H54 (cell line): ENCODE measurements around the gene BCAS3.

Source experiments
- DNase-seq: peaks from one replicate; pipeline ENCODE4 v3.0.0; 2011; ENCODE audit warnings: low spot score, mixed read lengths; ENCODE audit not compliant: insufficient read length
- FAIRE-seq: peaks from 3 replicates; lab custom pipeline; 2011; peaks lifted over from hg19 to GRCh38; lab: Jason Lieb, UNC
- POLR2A ChIP-seq: IDR thresholded peaks from 2 replicates; pipeline ENCODE4 v1.6.1; 2011; ENCODE audit warnings: low read depth, mild to moderate bottlenecking, low read length

Gene BCAS3

GRCh38 chr17:61126473-61127249 lies 449.0 kb downstream of the BCAS3 start:
- FAIRE-seq (no peak), DNase-seq (no peak)
- TF ChIP-seq POLR2A: no peak

- DNase-seq: no peak
- no peak for TF ChIP-seq POLR2A
- peak; percentile 6 for FAIRE-seq
Measured at GRCh38 chr17:61127960-61128359, 450.3 kb downstream of the BCAS3 start.

- DNase-seq (no peak), FAIRE-seq (no peak)
- TF ChIP-seq POLR2A: no peak
Measured at GRCh38 chr17:61128661-61129115, 451.0 kb downstream of the BCAS3 start.

- no peak for DNase-seq
- no peak for TF ChIP-seq POLR2A
- FAIRE-seq: peak; percentile 55
Measured at GRCh38 chr17:61129267-61130254, 451.9 kb downstream of the BCAS3 start.

- DNase-seq: no peak
- FAIRE-seq: no peak
- no peak for TF ChIP-seq POLR2A
Measured at GRCh38 chr17:61130330-61130729, 452.7 kb downstream of the BCAS3 start.

GRCh38 chr17:61131585-61131984 lies 453.9 kb downstream of the BCAS3 start:
- DNase-seq (no peak), FAIRE-seq (no peak)
- TF ChIP-seq POLR2A: no peak

GRCh38 chr17:61132524-61132923 lies 454.9 kb downstream of the BCAS3 start:
- TF ChIP-seq POLR2A: no peak
- FAIRE-seq: no peak

GRCh38 chr17:61133853-61134252 lies 456.2 kb downstream of the BCAS3 start:
- no peak for TF ChIP-seq POLR2A
- FAIRE-seq (no peak), DNase-seq (no peak)

More at GRCh38 chr17:61132524-61132923, 454.9 kb downstream of the BCAS3 start:
- no peak for DNase-seq

- no peak for DNase-seq
- no peak for TF ChIP-seq POLR2A
- FAIRE-seq: no peak
Measured at GRCh38 chr17:61134551-61135235, 457.0 kb downstream of the BCAS3 start.

- DNase-seq: no peak
- no peak for TF ChIP-seq POLR2A
- no peak for FAIRE-seq
Measured at GRCh38 chr17:61135782-61136181, 458.1 kb downstream of the BCAS3 start.

- DNase-seq (no peak), FAIRE-seq (no peak)
- TF ChIP-seq POLR2A: no peak
Measured at GRCh38 chr17:61136296-61136695, 458.6 kb downstream of the BCAS3 start.

GRCh38 chr17:61139219-61139618 lies 461.6 kb downstream of the BCAS3 start:
- DNase-seq: peak; percentile 39
- FAIRE-seq: peak; percentile 97
- no peak for TF ChIP-seq POLR2A

GRCh38 chr17:61140081-61140786 lies 462.6 kb downstream of the BCAS3 start:
- FAIRE-seq (no peak), DNase-seq (no peak)
- TF ChIP-seq POLR2A: no peak
